ENCODE measurements around the gene ZNF681. TPM values are rescaled to one million over a fixed set of nuclear protein-coding genes. Genes with fewer than 3 reads are reported as not detected.

The ZNF681 gene
- total RNA-seq, 1 experiment from 2014 or later, result 1.2 TPM

- Mint-ChIP-seq H3K36me3 (ENCODE audit: insufficient read depth, unreplicated experiment) (no peaks in the 10 kb centered on the region), H3K27ac (ENCODE audit: unreplicated experiment) (no peak overlapping the region)
- CTCF ChIA-PET, result no interaction called here
Measured at GRCh38 chr19:23777216-23777615, 18.5 kb upstream of the ZNF681 start.

GRCh38 chr19:23776507-23777205 lies 18.0 kb upstream of the ZNF681 start:
- CTCF ChIA-PET, result no interaction called here
- no TSS peak for BruUV-seq (replicated peaks)

More at GRCh38 chr19:23777216-23777615, 18.5 kb upstream of the ZNF681 start:
- Mint-ChIP-seq H3K27me3 (ENCODE audit: insufficient read depth, unreplicated experiment) (no peaks in the 10 kb centered on the region), H3K4me1 (ENCODE audit: low read depth, unreplicated experiment) (no peaks in the 10 kb centered on the region), H3K9me3 (ENCODE audit: unreplicated experiment) (no peaks in the 10 kb centered on the region), H3K4me3 (ENCODE audit: unreplicated experiment) (no peak overlapping the region)
- POLR2A ChIA-PET, result no interaction called here
- TF ChIP-seq CTCF (IDR thresholded peaks at IDR 0.05; ENCODE audit: insufficient read depth in 1 of 2, low read depth in 1 of 2, low read length in 1 of 2, severe bottlenecking in 1 of 2, unreplicated experiment in 1 of 2), result no peak
- DNase-seq, result no peak
- Histone ChIP-seq H3K9me3 (no peaks in the 10 kb centered on the region), H3K4me3 (ENCODE audit: low read depth, low read length) (no peak overlapping the region), H3K4me1 (no peaks in the 10 kb centered on the region), H3K36me3 (ENCODE audit: control insufficient read depth, insufficient read depth, low read length) (no peaks in the 10 kb centered on the region), H3K27me3 (replicated peaks; ENCODE audit: control insufficient read depth, insufficient read depth, low read length) (no peaks in the 10 kb centered on the region)
- no TSS peak for BruUV-seq (replicated peaks)
- intact Hi-C loops (cut with micrococcal nuclease; ENCODE audit: unreplicated experiment), result no loop called here

DNA sequence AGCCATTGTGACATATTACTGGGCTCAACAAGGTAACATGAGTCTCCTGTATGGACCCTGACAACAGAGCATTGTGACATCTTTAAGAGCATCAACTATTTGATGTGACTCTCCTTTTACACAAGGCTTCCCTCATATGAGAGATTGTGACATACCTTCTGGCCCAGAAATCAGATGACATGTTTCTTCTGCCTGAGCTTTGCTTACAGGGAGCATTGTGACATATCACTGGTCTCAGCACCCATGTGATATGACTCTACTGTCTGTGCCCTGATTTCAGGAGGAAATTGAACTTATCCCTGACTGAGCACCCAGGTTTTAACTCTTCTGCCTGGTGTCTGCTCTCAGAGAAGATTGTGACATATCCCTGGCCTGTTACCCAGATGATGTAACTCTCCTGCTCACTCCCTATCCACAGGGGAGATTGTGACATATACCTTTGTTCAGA lies 15.9 kb upstream of the ZNF681 start:
- H3K9me3 ChIP-seq, result no peaks in the 10 kb centered on the region
- H3K4me3 ChIP-seq (ENCODE audit: low read depth, low read length), result no peak overlapping the region
- H3K36me3 ChIP-seq (ENCODE audit: control insufficient read depth, insufficient read depth, low read length), result no peaks in the 10 kb centered on the region
- no peak for DNase-seq
- ChIA-PET POLR2A (no interaction called here), CTCF (no interaction called here)
- H3K27me3 Mint-ChIP-seq (ENCODE audit: insufficient read depth, unreplicated experiment), result no peaks in the 10 kb centered on the region
- no peaks in the 10 kb centered on the region for H3K4me1 ChIP-seq
- intact Hi-C loops (cut with micrococcal nuclease; ENCODE audit: unreplicated experiment), result no loop called here
- H3K36me3 Mint-ChIP-seq (ENCODE audit: insufficient read depth, unreplicated experiment), result no peaks in the 10 kb centered on the region
- no peaks in the 10 kb centered on the region for H3K27me3 ChIP-seq (replicated peaks; ENCODE audit: control insufficient read depth, insufficient read depth, low read length)
- no peak overlapping the region for H3K4me3 Mint-ChIP-seq (ENCODE audit: unreplicated experiment)
- BruUV-seq (replicated peaks), result no TSS peak
- H3K4me1 Mint-ChIP-seq (ENCODE audit: low read depth, unreplicated experiment), result no peaks in the 10 kb centered on the region
- no peak for TF ChIP-seq CTCF (IDR thresholded peaks at IDR 0.05; ENCODE audit: insufficient read depth in 1 of 2, low read depth in 1 of 2, low read length in 1 of 2, severe bottlenecking in 1 of 2, unreplicated experiment in 1 of 2)
- H3K27ac Mint-ChIP-seq (ENCODE audit: unreplicated experiment), result no peak overlapping the region
- no peaks in the 10 kb centered on the region for H3K9me3 Mint-ChIP-seq (ENCODE audit: unreplicated experiment)

More at GRCh38 chr19:23776507-23777205, 18.0 kb upstream of the ZNF681 start:
- no peaks in the 10 kb centered on the region for H3K27me3 Mint-ChIP-seq (ENCODE audit: insufficient read depth, unreplicated experiment)
- POLR2A ChIA-PET, result no interaction called here
- no peaks in the 10 kb centered on the region for H3K36me3 Mint-ChIP-seq (ENCODE audit: insufficient read depth, unreplicated experiment)
- no peaks in the 10 kb centered on the region for H3K36me3 ChIP-seq (ENCODE audit: control insufficient read depth, insufficient read depth, low read length)
- H3K4me1 Mint-ChIP-seq (ENCODE audit: low read depth, unreplicated experiment), result no peaks in the 10 kb centered on the region
- no peak for DNase-seq
- H3K9me3 ChIP-seq, result no peaks in the 10 kb centered on the region
- H3K9me3 Mint-ChIP-seq (ENCODE audit: unreplicated experiment), result no peaks in the 10 kb centered on the region
- no peak overlapping the region for H3K4me3 ChIP-seq (ENCODE audit: low read depth, low read length)
- intact Hi-C loops (cut with micrococcal nuclease; ENCODE audit: unreplicated experiment), result no loop called here
- H3K27ac Mint-ChIP-seq (ENCODE audit: unreplicated experiment), result no peak overlapping the region
- no peak for TF ChIP-seq CTCF (IDR thresholded peaks at IDR 0.05; ENCODE audit: insufficient read depth in 1 of 2, low read depth in 1 of 2, low read length in 1 of 2, severe bottlenecking in 1 of 2, unreplicated experiment in 1 of 2)
- no peaks in the 10 kb centered on the region for H3K27me3 ChIP-seq (replicated peaks; ENCODE audit: control insufficient read depth, insufficient read depth, low read length)
- H3K4me3 Mint-ChIP-seq (ENCODE audit: unreplicated experiment), result no peak overlapping the region
- no peaks in the 10 kb centered on the region for H3K4me1 ChIP-seq
